ENCODE data around the gene CYP27B1. TPM values are rescaled to one million over a fixed set of nuclear protein-coding genes. Genes with fewer than 3 reads are reported as not detected.

Gene CYP27B1
- total and polyA plus RNA-seq, 10 of the 15 experiments (the other 5 are each of a cell fraction or from before 2014, with no cell fraction given): 0.10 to 2.7 (median 1.1) TPM

DNA sequence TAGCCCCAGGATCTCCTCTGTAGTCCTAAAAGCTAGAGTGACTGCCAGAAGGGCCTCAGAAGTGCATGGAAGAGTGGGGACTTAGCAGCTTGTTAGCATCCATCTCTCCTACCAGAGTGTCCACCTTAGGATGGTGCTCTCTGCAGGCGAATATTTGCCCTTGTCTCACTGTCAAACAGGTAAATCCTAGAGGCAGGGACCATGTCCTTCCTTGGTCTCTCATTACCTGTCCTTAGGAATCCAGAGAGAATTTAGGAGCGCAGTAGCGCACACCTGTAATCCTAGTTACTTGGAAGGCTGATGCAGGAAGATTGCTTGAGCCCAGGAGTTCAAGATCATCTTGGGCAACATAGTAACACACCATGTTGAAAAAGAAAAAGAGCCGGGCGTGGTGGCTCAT, 49.7 kb downstream of the CYP27B1 start (continued):
- TF ChIP-seq BHLHE40 (IDR thresholded peaks at IDR 0.05; ENCODE audit: borderline replicate concordance in 1 of 2, low read depth in 2 of 2, low read length in 1 of 2): no peak
- no peak for TF ChIP-seq CBX3 (IDR thresholded peaks at IDR 0.05; ENCODE audit: borderline replicate concordance, low read depth)

GRCh38 chr12:57716305-57716704, 50.6 kb downstream of the CYP27B1 start:
- ChIA-PET RAD21 (ENCODE audit: unreplicated experiment) (no interaction called here), SMC1A (ENCODE audit: uncharacterized antibody, unreplicated experiment) (no interaction called here), POLR2A (interaction anchor here (0.5 kb wide), 1 partner anchor 293 kb away, joined by 5 read pairs; no protein-coding TSS in a partner anchor), CTCF (interaction anchor here (0.7 kb wide), 1 partner anchor 38 kb away, joined by 3 read pairs; no protein-coding TSS in a partner anchor)
- Histone ChIP-seq H3K36me3 (ENCODE audit: control insufficient read depth in 2 of 2, insufficient read depth in 2 of 2, low read length in 1 of 2) (peaks cover 11 to 23% of the 10 kb centered on the region in 2 experiments), H4K20me1 (ENCODE audit: control insufficient read depth, insufficient read depth) (no peaks in the 10 kb centered on the region), H3K27me3 (replicated peaks in 1 of 2; ENCODE audit: control insufficient read depth in 2 of 2, insufficient read depth in 2 of 2, low read length in 1 of 2) (no peaks in the 10 kb centered on the region), H2AFZ (ENCODE audit: control insufficient read depth, low read depth, low read length) (no peak overlapping the region), H3K4me3 (no peak overlapping the region), H3K9ac (ENCODE audit: control insufficient read depth, insufficient read depth, low read length) (no peak overlapping the region), H3K4me2 (ENCODE audit: control insufficient read depth, insufficient read depth) (no peak overlapping the region), H3K9me3 (replicated peaks; ENCODE audit: control insufficient read depth, insufficient read depth, low read length) (no peaks in the 10 kb centered on the region), H3K4me1 (ENCODE audit: control insufficient read depth, insufficient read depth, low read length) (no peaks in the 10 kb centered on the region), H3K79me2 (ENCODE audit: control insufficient read depth, insufficient read depth, low read length) (no peaks in the 10 kb centered on the region), H3K27ac (ENCODE audit: control insufficient read depth, insufficient read depth) (no peak overlapping the region)
- no peak for TF ChIP-seq SREBF1 (IDR thresholded peaks at IDR 0.05; ENCODE audit: low read length)
- TF ChIP-seq, protein P1, sequence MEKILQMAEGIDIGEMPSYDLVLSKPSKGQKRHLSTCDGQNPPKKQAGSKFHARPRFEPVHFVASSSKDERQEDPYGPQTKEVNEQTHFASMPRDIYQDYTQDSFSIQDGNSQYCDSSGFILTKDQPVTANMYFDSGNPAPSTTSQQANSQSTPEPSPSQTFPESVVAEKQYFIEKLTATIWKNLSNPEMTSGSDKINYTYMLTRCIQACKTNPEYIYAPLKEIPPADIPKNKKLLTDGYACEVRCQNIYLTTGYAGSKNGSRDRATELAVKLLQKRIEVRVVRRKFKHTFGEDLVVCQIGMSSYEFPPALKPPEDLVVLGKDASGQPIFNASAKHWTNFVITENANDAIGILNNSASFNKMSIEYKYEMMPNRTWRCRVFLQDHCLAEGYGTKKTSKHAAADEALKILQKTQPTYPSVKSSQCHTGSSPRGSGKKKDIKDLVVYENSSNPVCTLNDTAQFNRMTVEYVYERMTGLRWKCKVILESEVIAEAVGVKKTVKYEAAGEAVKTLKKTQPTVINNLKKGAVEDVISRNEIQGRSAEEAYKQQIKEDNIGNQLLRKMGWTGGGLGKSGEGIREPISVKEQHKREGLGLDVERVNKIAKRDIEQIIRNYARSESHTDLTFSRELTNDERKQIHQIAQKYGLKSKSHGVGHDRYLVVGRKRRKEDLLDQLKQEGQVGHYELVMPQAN (conservative IDR thresholded peaks at IDR 0.05): no peak
- in situ Hi-C loops (cut with MboI) (no loop called here), intact Hi-C loops (cut with micrococcal nuclease; ENCODE audit: unreplicated experiment) (no loop called here)
- FAIRE-seq (no peak), ATAC-seq (no peak), DNase-seq (ENCODE audit: low read depth, low spot score) (no peak)
- no TSS peak for BruUV-seq (replicated peaks)
- WGBS (ENCODE audit: insufficient coverage, insufficient replicate concordance, low lambda C conversion rate, missing lambda C conversion rate): 100% methylated on average over 4 of the region's 4 CpGs

All from GM12878 (cell line).